ENCODE measurements around the gene SLC9A5.

GRCh38 chr16:67235816-67236562 is 12.8 kb upstream of the SLC9A5 start:
- TF ChIP-seq CTCF (conservative IDR thresholded peaks at IDR 0.05 in 1 of 2, IDR thresholded peaks at IDR 0.05 in 1 of 2; ENCODE audit: extremely low read depth in 1 of 2, insufficient read depth in 1 of 2, low read depth in 1 of 2, low read length in 2 of 2) (no peak), EZH2 (IDR thresholded peaks at IDR 0.05; ENCODE audit: borderline replicate concordance, low read length) (no peak)

Measured in mammary epithelial cell (primary cell).